NT2/D1 (cell line): ENCODE results near the gene CA5A.
"Not testable (repeated sequence)": the region's sequence is repeated elsewhere in the genome, so short reads cannot be mapped to it uniquely, and the experiment has no call there.

Experiments used
- DNase-seq: peaks from one replicate; pipeline ENCODE4 v3.0.0-alpha.2; 2011; ENCODE audit warnings: low read depth, low spot score
- H3K27me3 ChIP-seq: 2 replicates; pipeline ENCODE4 v1.6.0; 2011; ENCODE audit warnings: mild to moderate bottlenecking; ENCODE audit not compliant: insufficient read length, insufficient read depth
- H3K36me3 ChIP-seq: 2 replicates; pipeline ENCODE4 v1.6.1; 2011; ENCODE audit warnings: mild to moderate bottlenecking, low read length, mixed read lengths; ENCODE audit not compliant: insufficient read depth, insufficient read length
- H3K4me1 ChIP-seq: 2 replicates; pipeline ENCODE4 v1.5.1; 2011; ENCODE audit not compliant: insufficient read depth, insufficient read length
- H3K4me3 ChIP-seq: 2 replicates; pipeline ENCODE4 v1.5.1; 2011; ENCODE audit warnings: low read depth; ENCODE audit not compliant: insufficient read length
- H3K9ac ChIP-seq: 2 replicates; pipeline ENCODE4 v1.6.0; 2011; ENCODE audit warnings: low read depth; ENCODE audit not compliant: insufficient read length
- H3K9me3 ChIP-seq: 2 replicates; pipeline ENCODE4 v1.5.1; 2011; ENCODE audit warnings: mild to moderate bottlenecking, low read length; ENCODE audit not compliant: insufficient read depth
- SUZ12 ChIP-seq: IDR thresholded peaks from 2 replicates; pipeline ENCODE4 v1.6.1; 2011; ENCODE audit not compliant: insufficient read length, insufficient read depth; ENCODE audit errors: extremely low read depth
- YY1 ChIP-seq: IDR thresholded peaks from 2 replicates; pipeline ENCODE4 v1.6.1; 2011; ENCODE audit not compliant: insufficient read length, insufficient read depth
- ZNF274 ChIP-seq: IDR thresholded peaks from 2 replicates; pipeline ENCODE4 v1.6.1; 2011; ENCODE audit warnings: mild to moderate bottlenecking, low read depth, low read length

CA5A gene

GRCh38 chr16:87945351-87946042 lies 9.2 kb upstream of the CA5A start:
- H3K9ac ChIP-seq: no peak overlapping the region
- H3K4me3 ChIP-seq: no peak overlapping the region
- H3K4me1 ChIP-seq: peaks cover 9% of the 10 kb centered on the region
- H3K36me3 ChIP-seq: no peaks in the 10 kb centered on the region
- DNase-seq: no peak
- TF ChIP-seq YY1: no peak
- TF ChIP-seq ZNF274: no peak
- TF ChIP-seq SUZ12: no peak
- H3K9me3 ChIP-seq: no peaks in the 10 kb centered on the region
- no peaks in the 10 kb centered on the region for H3K27me3 ChIP-seq

- no peaks in the 10 kb centered on the region for H3K27me3 ChIP-seq
- H3K9me3 ChIP-seq: no peaks in the 10 kb centered on the region; the same call in 1 of the 2 replicates
- H3K4me3 ChIP-seq: no peak overlapping the region
- peaks cover 9% of the 10 kb centered on the region for H3K4me1 ChIP-seq
- TF ChIP-seq YY1 (no peak), ZNF274 (no peak), SUZ12 (no peak)
- no peak for DNase-seq
- no peak overlapping the region for H3K9ac ChIP-seq
- no peaks in the 10 kb centered on the region for H3K36me3 ChIP-seq
These were observed 6.4 kb upstream of the CA5A start for GRCh38 chr16:87942680-87943079.

DNA sequence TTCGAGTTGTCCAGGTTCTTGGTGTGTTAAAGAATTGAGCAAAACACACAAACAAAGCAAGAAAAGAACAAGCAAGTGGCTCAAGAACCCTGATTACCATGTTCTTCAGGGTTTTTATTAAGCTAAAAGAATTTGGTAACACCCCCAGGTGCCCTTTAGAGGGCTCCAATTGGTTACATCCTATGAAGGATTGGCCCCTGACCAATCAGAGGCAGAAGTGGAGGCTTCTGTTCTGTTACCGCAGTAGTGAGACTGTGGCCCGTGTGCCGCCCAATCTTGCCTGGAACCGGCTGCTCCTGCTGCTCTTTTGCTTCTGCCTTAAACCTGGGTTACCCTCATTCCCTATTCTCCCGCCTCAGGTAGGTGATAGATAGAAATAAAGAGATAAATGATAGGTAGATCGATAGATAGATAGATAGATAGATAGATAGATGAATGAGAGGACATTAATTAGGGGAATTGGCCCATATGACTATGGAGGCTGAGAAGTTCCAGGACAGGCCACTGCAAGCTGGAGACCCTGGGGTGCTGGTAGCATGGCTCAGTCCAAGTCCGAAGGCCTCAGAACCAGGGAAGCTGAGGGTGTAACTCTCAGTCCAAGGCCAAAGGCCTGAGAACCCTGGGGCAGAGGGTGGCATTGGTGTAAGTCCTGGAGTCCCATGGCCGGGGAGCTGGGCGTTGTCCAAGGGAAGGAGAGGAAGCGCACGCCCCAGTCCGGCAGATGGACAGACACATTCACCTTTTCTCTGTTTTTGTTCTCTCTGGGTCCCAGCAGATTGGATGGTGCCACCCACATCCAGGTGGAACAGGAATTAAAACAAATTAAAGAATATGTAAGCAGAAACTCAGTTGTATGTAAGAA lies 3.5 kb upstream of the CA5A start:
- TF ChIP-seq YY1 (no peak), SUZ12 (no peak), ZNF274 (no peak)
- Histone ChIP-seq H3K36me3 (no peaks in the 10 kb centered on the region), H3K27me3 (no peaks in the 10 kb centered on the region), H3K9me3 (no peaks in the 10 kb centered on the region; the same call in 1 of the 2 replicates), H3K9ac (no peak overlapping the region), H3K4me3 (no peak overlapping the region), H3K4me1 (no peaks in the 10 kb centered on the region)
- no peak for DNase-seq

- no peak overlapping the region for H3K4me3 ChIP-seq
- H3K4me1 ChIP-seq: no peaks in the 10 kb centered on the region
- no peak for DNase-seq
- no peaks in the 10 kb centered on the region; the same call in 1 of the 2 replicates for H3K9me3 ChIP-seq
- no peaks in the 10 kb centered on the region for H3K27me3 ChIP-seq
- no peak overlapping the region for H3K9ac ChIP-seq
- no peaks in the 10 kb centered on the region for H3K36me3 ChIP-seq
- TF ChIP-seq YY1 (no peak), ZNF274 (no peak), SUZ12 (no peak)
These were observed 2.2 kb upstream of the CA5A start for GRCh38 chr16:87938412-87938949.

GRCh38 chr16:87937231-87937542 lies 858 bp upstream of the CA5A start:
- H3K4me3 ChIP-seq, H3K9me3 ChIP-seq, H3K36me3 ChIP-seq, H3K4me1 ChIP-seq, H3K9ac ChIP-seq, DNase-seq, H3K27me3 ChIP-seq: not testable (repeated sequence)

GRCh38 chr16:87936016-87936374 lies 334 bp downstream of the CA5A start:
- not testable (repeated sequence) for H3K4me3 ChIP-seq, H3K36me3 ChIP-seq, H3K4me1 ChIP-seq, DNase-seq, H3K9ac ChIP-seq, H3K9me3 ChIP-seq, H3K27me3 ChIP-seq

DNA sequence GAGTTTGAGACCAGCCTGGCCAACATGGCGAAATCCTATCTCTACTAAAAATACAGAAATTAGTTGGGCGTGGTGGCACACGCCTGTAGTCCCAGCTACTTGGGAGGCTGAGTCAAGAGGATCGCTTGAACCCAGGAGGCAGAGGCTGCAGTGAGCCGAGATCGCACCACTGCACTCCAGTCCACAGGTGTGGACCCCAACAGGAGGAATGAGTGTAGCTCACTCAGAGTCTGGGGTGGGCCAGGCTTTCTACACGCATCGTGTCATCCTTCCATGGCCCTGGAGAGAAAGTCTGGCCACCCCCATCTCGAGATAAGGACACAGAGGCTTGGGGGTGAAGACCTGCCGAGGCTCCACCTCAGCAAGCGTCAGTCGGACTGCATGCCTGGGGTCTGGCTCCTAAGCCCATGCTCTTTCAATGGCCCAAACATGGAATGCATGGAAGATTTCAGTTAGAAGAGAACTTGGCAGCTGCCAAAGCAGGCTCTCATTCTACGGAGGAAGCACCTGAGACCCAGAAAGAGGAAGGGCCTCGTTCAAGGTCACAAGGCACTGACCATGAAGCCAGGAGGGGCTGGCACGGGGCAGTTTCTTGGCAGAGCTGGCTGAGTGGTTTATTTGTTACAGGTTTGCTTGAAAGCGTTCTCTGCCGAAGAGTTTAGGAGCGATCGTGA lies 1.4 kb downstream of the CA5A start:
- H3K27me3 ChIP-seq, DNase-seq, H3K9ac ChIP-seq, H3K9me3 ChIP-seq, H3K4me3 ChIP-seq, H3K4me1 ChIP-seq, H3K36me3 ChIP-seq: not testable (repeated sequence)

DNA sequence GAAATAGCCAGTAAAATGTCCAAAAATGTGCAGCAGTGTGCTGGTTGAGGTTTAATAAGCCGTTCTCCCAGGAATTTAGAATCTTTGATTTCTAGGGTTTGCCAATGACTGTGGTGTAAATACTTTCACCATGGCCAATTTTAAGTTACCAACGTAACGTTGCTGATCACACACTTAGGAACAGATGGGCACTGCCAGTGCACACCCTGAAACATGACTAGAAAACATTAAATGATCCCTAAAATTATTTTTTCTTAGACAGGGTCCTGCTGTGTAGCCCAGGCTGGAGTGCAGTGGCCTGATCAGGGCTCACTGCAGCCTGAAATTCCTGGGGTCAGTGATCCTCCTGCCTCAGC lies 3.2 kb downstream of the CA5A start:
- Histone ChIP-seq H3K4me1 (peaks cover 4% of the 10 kb centered on the region), H3K27me3 (no peaks in the 10 kb centered on the region), H3K36me3 (no peaks in the 10 kb centered on the region), H3K9ac (no peak overlapping the region), H3K4me3 (no peak overlapping the region), H3K9me3 (no peaks in the 10 kb centered on the region)
- TF ChIP-seq SUZ12 (no peak), ZNF274 (no peak), YY1 (no peak)
- DNase-seq: no peak

- H3K4me3 ChIP-seq, H3K9ac ChIP-seq, H3K4me1 ChIP-seq, H3K9me3 ChIP-seq, H3K27me3 ChIP-seq, DNase-seq, H3K36me3 ChIP-seq: not testable (repeated sequence)
These were observed 3.7 kb downstream of the CA5A start for GRCh38 chr16:87932475-87933139.
